Osteoblast (primary cell): Measurements from ENCODE around the gene HDAC7. TPM values are rescaled to one million over a fixed set of nuclear protein-coding genes. Genes with fewer than 3 reads are reported as not detected.

Experiments
- DNase-seq: peaks from one replicate; pipeline ENCODE4 v3.0.0; 2011; ENCODE audit warnings: low spot score, mixed read lengths; ENCODE audit not compliant: insufficient read length; ENCODE audit errors: missing footprints
- H2AFZ ChIP-seq: 2 replicates; pipeline ENCODE4 v1.6.0; 2011; ENCODE audit warnings: mild to moderate bottlenecking, low read length
- H3K27ac ChIP-seq: 2 replicates; pipeline ENCODE4 v1.5.1; 2011; ENCODE audit warnings: mild to moderate bottlenecking, low read depth, low read length, moderate library complexity
- H3K27me3 ChIP-seq: 2 replicates; pipeline ENCODE4 v1.6.0; 2012; ENCODE audit warnings: mild to moderate bottlenecking, control low read depth, inconsistent platforms, low read length, moderate library complexity; ENCODE audit not compliant: insufficient read depth
- H3K36me3 ChIP-seq: 2 replicates; pipeline ENCODE4 v1.5.1; 2011; ENCODE audit warnings: mild to moderate bottlenecking, low read length, control low read depth, moderate library complexity; ENCODE audit not compliant: insufficient read depth
- H3K4me1 ChIP-seq: 2 replicates; pipeline ENCODE4 v1.5.1; 2011; ENCODE audit warnings: mild to moderate bottlenecking, low read length, control low read depth, moderate library complexity; ENCODE audit not compliant: insufficient read depth
- H3K4me2 ChIP-seq: 2 replicates; pipeline ENCODE4 v1.6.0; 2011; ENCODE audit warnings: mild to moderate bottlenecking, low read length; ENCODE audit not compliant: insufficient read depth
- H3K4me3 ChIP-seq: fragments of 200-600 bp; sonication (generic); 3 replicates; pipeline ENCODE4 v1.5.1; 2012; ENCODE audit warnings: mild to moderate bottlenecking, low read length, inconsistent platforms; ENCODE audit not compliant: insufficient read depth
- H3K79me2 ChIP-seq: 2 replicates; pipeline ENCODE4 v1.6.0; 2012; ENCODE audit warnings: mild to moderate bottlenecking, low read length, control low read depth, inconsistent platforms; ENCODE audit not compliant: insufficient read depth
- H3K9me3 ChIP-seq: 2 replicates; pipeline ENCODE4 v1.5.1; 2011; ENCODE audit warnings: low read depth, low read length, control low read depth
- H4K20me1 ChIP-seq: 2 replicates; pipeline ENCODE4 v1.6.0; 2012; ENCODE audit warnings: mild to moderate bottlenecking, low read length, control low read depth; ENCODE audit not compliant: insufficient read depth
- CTCF ChIP-seq: IDR thresholded peaks from 2 replicates; pipeline ENCODE4 v1.5.1; 2011; ENCODE audit warnings: mild to moderate bottlenecking, low read depth, low read length, moderate library complexity; ENCODE audit errors: extremely low read depth
- total RNA-seq: library from RNA; depleted of rRNA; stranded (reverse); fragments of >200 nt; gene quantifications from 2 replicates; pipeline ENCODE4 v1.2.3, GENCODE V29; 2012

HDAC7 gene
- total RNA-seq, 1 donor = 41.3 TPM

GRCh38 chr12:47797441-47797840 lies 22.3 kb downstream of the HDAC7 start:
- Histone ChIP-seq H3K36me3 (peaks cover 60% of the 10 kb centered on the region), H3K4me1 (peaks cover 22% of the 10 kb centered on the region), H3K4me2 (no peak overlapping the region), H4K20me1 (peaks cover 58% of the 10 kb centered on the region), H2AFZ (no peak overlapping the region), H3K9me3 (no peaks in the 10 kb centered on the region), H3K27ac (no peak overlapping the region), H3K79me2 (peaks cover 66% of the 10 kb centered on the region), H3K4me3 (no peak overlapping the region), H3K27me3 (no peaks in the 10 kb centered on the region)
- no peak for DNase-seq
- TF ChIP-seq CTCF = no peak

- no peak for TF ChIP-seq CTCF
- no peak overlapping the region for H3K4me2 ChIP-seq
- DNase-seq = no peak
- peaks cover 44% of the 10 kb centered on the region for H4K20me1 ChIP-seq
- no peaks in the 10 kb centered on the region for H3K27me3 ChIP-seq
- no peak overlapping the region for H3K4me3 ChIP-seq
- no peaks in the 10 kb centered on the region for H3K9me3 ChIP-seq
- no peak overlapping the region for H2AFZ ChIP-seq
- H3K79me2 ChIP-seq = peaks cover 54% of the 10 kb centered on the region
- peaks cover 67% of the 10 kb centered on the region for H3K36me3 ChIP-seq
- H3K27ac ChIP-seq = no peak overlapping the region
- peaks cover 11% of the 10 kb centered on the region for H3K4me1 ChIP-seq
Observed at GRCh38 chr12:47795814-47796411, 23.8 kb downstream of the HDAC7 start.

- Histone ChIP-seq H3K4me1 (peaks cover 9% of the 10 kb centered on the region), H3K9me3 (no peaks in the 10 kb centered on the region), H3K36me3 (peaks cover 73% of the 10 kb centered on the region), H3K27ac (no peak overlapping the region), H2AFZ (no peak overlapping the region), H3K79me2 (peaks cover 48% of the 10 kb centered on the region), H3K27me3 (no peaks in the 10 kb centered on the region), H4K20me1 (peaks cover 41% of the 10 kb centered on the region), H3K4me2 (no peak overlapping the region), H3K4me3 (no peak overlapping the region)
- no peak for TF ChIP-seq CTCF
- DNase-seq = no peak
Observed at GRCh38 chr12:47795121-47795813, 24.4 kb downstream of the HDAC7 start.

- H2AFZ ChIP-seq = no peak overlapping the region
- no peaks in the 10 kb centered on the region for H3K27me3 ChIP-seq
- no peaks in the 10 kb centered on the region for H3K9me3 ChIP-seq
- H3K4me3 ChIP-seq = no peak overlapping the region
- H3K36me3 ChIP-seq = peaks cover 78% of the 10 kb centered on the region
- peaks cover 4% of the 10 kb centered on the region for H3K4me1 ChIP-seq
- peaks cover 37% of the 10 kb centered on the region for H4K20me1 ChIP-seq
- no peak for DNase-seq
- no peak for TF ChIP-seq CTCF
- H3K27ac ChIP-seq = no peak overlapping the region
- H3K4me2 ChIP-seq = no peak overlapping the region
- H3K79me2 ChIP-seq = peaks cover 42% of the 10 kb centered on the region
Observed at GRCh38 chr12:47794679-47795078, 25.0 kb downstream of the HDAC7 start.
